Testis (tissue), 3 donors: ENCODE data around the gene TINAG. TPM values are rescaled to one million over a fixed set of nuclear protein-coding genes. Genes with fewer than 3 reads are reported as not detected.

Experiments used
- DNase-seq: peaks from one replicate; pipeline ENCODE4 v3.0.0-alpha.2; 2019
- H3K27ac ChIP-seq, 2 donors: fragments of 200-600 bp; sonication (generic); one replicate each; pipeline ENCODE4 v1.5.1; 2019
- H3K27me3 ChIP-seq: fragments of 200-600 bp; sonication (generic); one replicate; pipeline ENCODE4 v1.5.1; 2019
- H3K36me3 ChIP-seq: fragments of 200-600 bp; sonication (generic); one replicate; pipeline ENCODE4 v1.5.1; 2017; ENCODE audit warnings: low read depth; ENCODE audit errors: missing control alignments
- H3K4me1 ChIP-seq: fragments of 200-600 bp; sonication (generic); one replicate; pipeline ENCODE4 v1.5.1; 2019
- H3K4me3 ChIP-seq, 2 donors: fragments of 200-600 bp; sonication (generic); one replicate each; pipeline ENCODE4 v1.5.1; 2017 to 2019
- H3K9me3 ChIP-seq: fragments of 200-600 bp; sonication (generic); one replicate; pipeline ENCODE4 v1.5.1; 2017
- POLR2A ChIP-seq: fragments of 450-650 bp; IDR thresholded peaks from one replicate; pipeline ENCODE4 v1.6.1; 2017; ENCODE audit warnings: antibody characterized with exemption, mild to moderate bottlenecking, moderate library complexity
- WGBS, 2 donors: methylation state at CpG; one replicate each; pipeline ENCODE4 v1.1.5; 2018; 5-methylcytosine and 5-hydroxymethylcytosine counted together
- intact Hi-C: fragments of 100-400 bp; cut with DNase I; formaldehyde crosslinking; loops from one replicate; pipeline ENCODE4 v1.15.1; 2023; ENCODE audit warnings: low total_unique reads
- polyA plus RNA-seq: library from polyadenylated mRNA; stranded (reverse); fragments of 350-450 nt; fragmentation: Illumina TruSeq; extraction: RNeasy Lipid Tissue Mini Kit (QIAGEN cat#74804); gene quantifications from one replicate; pipeline ENCODE4 v1.2.3, GENCODE V29; 2014; ENCODE audit warnings: low read depth, low replicate concordance; ENCODE audit not compliant: insufficient read depth
- total RNA-seq, 2 donors: library from RNA; depleted of rRNA; stranded (reverse); fragments of >200 nt; gene quantifications; one replicate each; pipeline ENCODE4 v1.2.3, GENCODE V29; 2016
- TF ChIP-seq, protein P1 (sequence below), 3 experiments: fragments of 450-650 bp in 2 of 3; fragments of 200-600 bp in 1 of 3; sonication (generic) in 1 of 3; IDR thresholded peaks; one replicate each; pipeline ENCODE4 v1.5.1; 2016 to 2019; ENCODE audit warnings: antibody characterized with exemption in 3 of 3, mild to moderate bottlenecking in 2 of 3, moderate library complexity in 1 of 3

The TINAG gene
- total and polyA plus RNA-seq, 3 donors from 2014 or later = not detected

DNA sequence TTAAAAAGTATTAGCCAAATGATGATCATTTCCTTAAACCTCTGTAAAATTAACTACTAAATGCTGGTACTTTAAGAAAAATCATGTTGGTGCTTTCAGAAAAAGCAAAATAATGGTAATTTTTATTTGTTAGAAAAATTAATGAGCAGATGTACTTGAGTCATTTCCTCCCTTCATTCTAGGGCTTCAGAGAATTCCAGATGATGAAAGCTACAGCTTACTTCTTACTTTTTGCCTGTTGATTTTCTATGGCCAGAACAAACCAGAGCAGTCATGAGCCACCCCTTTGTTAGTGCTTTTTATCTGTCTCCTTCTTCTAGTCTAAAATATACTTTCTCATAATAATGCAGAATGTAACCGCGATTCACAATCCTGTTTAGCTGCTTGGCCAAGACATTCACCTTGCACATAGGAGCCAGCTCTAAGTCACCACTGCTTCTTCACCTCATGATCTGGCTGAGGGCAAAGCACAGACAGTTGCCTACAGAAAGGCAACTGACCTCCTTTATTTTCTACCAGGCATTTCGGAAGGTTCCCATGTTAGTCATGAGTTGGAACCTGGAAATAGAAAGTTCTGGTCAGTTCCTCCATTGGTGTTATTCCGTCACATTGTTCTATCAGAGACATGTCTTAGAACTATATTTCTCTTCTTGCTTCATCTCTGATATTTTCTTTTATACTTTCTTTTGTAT, 43.5 kb upstream of the TINAG start:
- H3K4me3 ChIP-seq = no peak overlapping the region
- intact Hi-C loops = no loop called here
- 78 to 98% methylated on average over 4 of the region's 4 CpGs for WGBS, 2 donors
- no peaks in the 10 kb centered on the region for H3K9me3 ChIP-seq
- H3K36me3 ChIP-seq = no peaks in the 10 kb centered on the region
- TF ChIP-seq, protein P1, sequence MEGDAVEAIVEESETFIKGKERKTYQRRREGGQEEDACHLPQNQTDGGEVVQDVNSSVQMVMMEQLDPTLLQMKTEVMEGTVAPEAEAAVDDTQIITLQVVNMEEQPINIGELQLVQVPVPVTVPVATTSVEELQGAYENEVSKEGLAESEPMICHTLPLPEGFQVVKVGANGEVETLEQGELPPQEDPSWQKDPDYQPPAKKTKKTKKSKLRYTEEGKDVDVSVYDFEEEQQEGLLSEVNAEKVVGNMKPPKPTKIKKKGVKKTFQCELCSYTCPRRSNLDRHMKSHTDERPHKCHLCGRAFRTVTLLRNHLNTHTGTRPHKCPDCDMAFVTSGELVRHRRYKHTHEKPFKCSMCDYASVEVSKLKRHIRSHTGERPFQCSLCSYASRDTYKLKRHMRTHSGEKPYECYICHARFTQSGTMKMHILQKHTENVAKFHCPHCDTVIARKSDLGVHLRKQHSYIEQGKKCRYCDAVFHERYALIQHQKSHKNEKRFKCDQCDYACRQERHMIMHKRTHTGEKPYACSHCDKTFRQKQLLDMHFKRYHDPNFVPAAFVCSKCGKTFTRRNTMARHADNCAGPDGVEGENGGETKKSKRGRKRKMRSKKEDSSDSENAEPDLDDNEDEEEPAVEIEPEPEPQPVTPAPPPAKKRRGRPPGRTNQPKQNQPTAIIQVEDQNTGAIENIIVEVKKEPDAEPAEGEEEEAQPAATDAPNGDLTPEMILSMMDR (IDR thresholded peaks at IDR 0.05) = no peak
- TF ChIP-seq POLR2A = no peak
- no peaks in the 10 kb centered on the region for H3K4me1 ChIP-seq
- DNase-seq = no peak
- no peak overlapping the region for H3K27ac ChIP-seq
- no peaks in the 10 kb centered on the region for H3K27me3 ChIP-seq

DNA sequence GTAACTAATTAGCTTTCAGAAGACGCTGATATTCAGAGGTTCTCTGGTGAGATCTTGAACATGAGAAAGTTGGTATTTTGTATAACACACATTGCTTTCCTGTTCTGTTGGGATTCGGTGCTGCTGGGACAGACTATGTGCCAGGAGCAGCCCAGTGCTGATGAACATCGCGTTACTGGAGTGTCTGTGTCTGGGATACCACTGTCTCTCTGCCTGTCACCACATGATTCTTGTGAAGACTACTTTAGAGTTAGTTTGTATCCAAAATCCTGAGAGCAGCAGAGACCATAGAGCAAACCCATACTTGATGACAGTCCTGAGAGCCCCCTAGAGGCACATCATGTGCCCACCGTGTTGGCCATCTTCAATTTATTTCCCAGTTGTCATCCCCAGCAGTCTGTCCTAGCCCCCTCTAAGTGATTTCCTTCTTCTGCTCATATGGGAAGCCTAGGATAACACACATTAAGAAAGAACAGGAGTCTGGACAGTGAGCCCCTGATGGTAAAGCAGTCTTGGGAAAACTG, 41.8 kb upstream of the TINAG start:
- H3K4me3 ChIP-seq = no peak overlapping the region
- intact Hi-C loops = no loop called here
- no peaks in the 10 kb centered on the region for H3K27me3 ChIP-seq
- TF ChIP-seq, protein P1 (IDR thresholded peaks at IDR 0.05) = no peak
- no peak for TF ChIP-seq POLR2A
- H3K27ac ChIP-seq = no peak overlapping the region
- DNase-seq = no peak
- no peaks in the 10 kb centered on the region for H3K4me1 ChIP-seq
- no peaks in the 10 kb centered on the region for H3K9me3 ChIP-seq
- H3K36me3 ChIP-seq = no peaks in the 10 kb centered on the region
- WGBS, 2 donors = 65 to 83% methylated on average over 5 of the region's 5 CpGs

DNA sequence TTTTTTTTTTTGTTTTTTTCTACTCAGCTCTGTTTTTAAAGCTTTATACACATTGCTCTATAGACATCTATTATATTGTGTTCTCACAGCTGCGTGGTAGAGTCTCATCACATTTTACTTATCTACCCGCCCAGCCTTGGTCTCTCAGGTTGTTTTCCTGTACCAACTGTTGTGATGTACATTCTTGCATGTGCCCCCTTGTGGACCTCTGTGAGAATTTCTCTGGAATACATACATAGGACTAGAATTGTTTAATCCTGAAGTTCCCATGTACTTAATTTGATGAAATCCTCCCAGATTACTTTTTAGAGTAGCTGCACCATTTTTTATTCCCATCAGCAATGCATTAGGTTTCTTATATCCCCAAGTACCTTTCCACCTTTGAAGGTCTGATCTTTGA, 40.4 kb upstream of the TINAG start:
- Histone ChIP-seq H3K4me1 (no peaks in the 10 kb centered on the region), H3K36me3 (no peaks in the 10 kb centered on the region), H3K27me3 (no peaks in the 10 kb centered on the region), H3K9me3 (no peaks in the 10 kb centered on the region), H3K4me3 (no peak overlapping the region), H3K27ac (no peak overlapping the region)
- DNase-seq = peak; percentile 65
- 59 to 65% methylated on average over 2 of the region's 2 CpGs for WGBS, 2 donors
- TF ChIP-seq POLR2A = no peak
- TF ChIP-seq, protein P1 (IDR thresholded peaks at IDR 0.05) = peak; percentile 15 to 44 (median 39)
- intact Hi-C loops = no loop called here

DNA sequence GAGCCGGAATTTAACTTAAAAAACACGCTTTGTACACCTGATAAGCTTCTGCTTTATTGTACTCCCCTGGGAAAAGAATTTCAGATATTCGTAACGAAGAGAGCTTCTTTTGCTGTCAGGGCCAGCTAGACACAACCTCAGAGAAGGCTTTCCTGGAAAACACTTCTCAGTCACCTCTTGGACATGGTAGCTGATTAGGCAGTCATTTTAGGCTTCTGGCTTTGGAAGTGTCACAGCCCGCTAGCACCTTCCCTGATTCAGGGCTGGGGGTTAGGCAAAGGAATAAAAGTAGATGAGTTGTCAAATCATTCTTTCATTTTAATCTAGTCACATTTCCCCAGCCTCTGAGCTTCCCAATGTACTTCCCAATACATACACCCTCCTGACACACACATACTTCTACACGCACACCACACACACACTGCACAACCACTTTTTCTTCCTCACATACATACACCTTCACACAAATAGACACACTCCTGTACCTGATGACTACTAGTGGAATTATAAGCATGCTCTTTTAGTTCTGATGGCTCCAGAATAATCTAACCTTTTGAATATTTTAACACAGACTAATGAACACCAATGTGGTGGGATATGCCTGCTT, 34.9 kb upstream of the TINAG start:
- WGBS, 2 donors = 85 to 87% methylated on average over 6 of the region's 6 CpGs
- DNase-seq = no peak
- Histone ChIP-seq H3K4me3 (no peak overlapping the region), H3K27ac (no peak overlapping the region), H3K9me3 (no peaks in the 10 kb centered on the region), H3K4me1 (no peaks in the 10 kb centered on the region), H3K27me3 (no peaks in the 10 kb centered on the region), H3K36me3 (no peaks in the 10 kb centered on the region)
- TF ChIP-seq POLR2A = no peak
- TF ChIP-seq, protein P1 (IDR thresholded peaks at IDR 0.05) = no peak
- intact Hi-C loops = no loop called here

DNA sequence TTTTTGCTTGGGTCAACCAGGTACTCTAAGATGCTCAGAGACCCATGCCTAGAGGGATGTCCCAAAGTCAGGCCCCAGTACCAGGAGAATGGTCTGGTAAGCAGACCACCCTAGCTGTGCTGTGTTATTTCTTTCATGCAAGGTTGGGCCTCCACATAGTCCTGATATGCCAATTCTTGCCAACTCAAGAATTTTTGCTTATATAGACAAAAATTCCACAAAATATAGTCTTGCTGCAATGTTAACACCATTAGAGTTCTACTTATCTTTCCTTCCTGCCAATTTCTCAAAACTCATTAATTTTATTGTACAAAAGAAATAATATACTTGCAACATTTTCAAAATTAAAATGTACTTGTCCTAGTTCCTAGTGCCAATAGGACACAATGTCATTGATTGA, 33.9 kb upstream of the TINAG start:
- no peak for DNase-seq
- no peaks in the 10 kb centered on the region for H3K9me3 ChIP-seq
- no peaks in the 10 kb centered on the region for H3K4me1 ChIP-seq
- H3K36me3 ChIP-seq = no peaks in the 10 kb centered on the region
- no peaks in the 10 kb centered on the region for H3K27me3 ChIP-seq
- H3K27ac ChIP-seq = no peak overlapping the region
- intact Hi-C loops = no loop called here
- no peak overlapping the region for H3K4me3 ChIP-seq
- TF ChIP-seq, protein P1 (IDR thresholded peaks at IDR 0.05) = no peak
- TF ChIP-seq POLR2A = no peak
